Astrocyte (in vitro differentiated cells and primary cell): ENCODE data around the gene RAD54L. TPM values are rescaled to one million over a fixed set of nuclear protein-coding genes. Genes with fewer than 3 reads are reported as not detected.
A peak's percentile ranks its signal among the peaks of the same experiment; 100 is the strongest.

Source experiments
- DNase-seq: peaks from one replicate; pipeline ENCODE4 v3.0.0-alpha.2; 2010; ENCODE audit warnings: low read depth
- FAIRE-seq: peaks from 2 replicates; lab custom pipeline; 2011; peaks lifted over from hg19 to GRCh38; lab: Jason Lieb, UNC
- H2AFZ ChIP-seq: 2 replicates; pipeline ENCODE4 v1.6.0; 2012; ENCODE audit warnings: low read depth, low read length, inconsistent platforms
- H3K27ac ChIP-seq: 2 replicates; pipeline ENCODE4 v1.5.1; 2011; ENCODE audit warnings: low read depth, low read length, inconsistent platforms
- H3K27me3 ChIP-seq: 2 replicates; pipeline ENCODE4 v1.6.0; 2011; ENCODE audit warnings: low read length, inconsistent platforms; ENCODE audit not compliant: insufficient read depth
- H3K36me3 ChIP-seq: 2 replicates; pipeline ENCODE4 v1.5.1; 2011; ENCODE audit warnings: low read length, inconsistent platforms; ENCODE audit not compliant: insufficient read depth
- H3K4me1 ChIP-seq: 2 replicates; pipeline ENCODE4 v1.5.1; 2011; ENCODE audit warnings: low read length, inconsistent platforms; ENCODE audit not compliant: insufficient read depth
- H3K4me2 ChIP-seq: 2 replicates; pipeline ENCODE4 v1.6.0; 2012; ENCODE audit warnings: low read length, inconsistent platforms
- H3K4me3 ChIP-seq: 2 replicates; pipeline ENCODE4 v1.5.1; 2011; ENCODE audit warnings: low read depth, mild to moderate bottlenecking, low read length, inconsistent platforms; ENCODE audit not compliant: insufficient read depth
- H3K79me2 ChIP-seq: 2 replicates; pipeline ENCODE4 v1.6.0; 2012; ENCODE audit warnings: mild to moderate bottlenecking, low read length, inconsistent platforms; ENCODE audit not compliant: insufficient read depth
- H3K9ac ChIP-seq: 2 replicates; pipeline ENCODE4 v1.6.0; 2012; ENCODE audit warnings: mild to moderate bottlenecking, low read length, inconsistent platforms
- H3K9me3 ChIP-seq: 2 replicates; pipeline ENCODE4 v1.5.1; 2012; ENCODE audit warnings: low read depth, mild to moderate bottlenecking, low read length, inconsistent platforms; ENCODE audit not compliant: insufficient read depth
- H4K20me1 ChIP-seq: 2 replicates; pipeline ENCODE4 v1.6.0; 2012; ENCODE audit warnings: low read length, inconsistent platforms; ENCODE audit not compliant: insufficient read depth
- H3K27ac Mint-ChIP-seq: one replicate; pipeline ENCODE4 v1.8.0; 2021; ENCODE audit warnings: mild to moderate bottlenecking, mixed read lengths; ENCODE audit not compliant: unreplicated experiment
- H3K27me3 Mint-ChIP-seq: one replicate; pipeline ENCODE4 v1.8.0; 2021; ENCODE audit warnings: low read depth, mixed read lengths; ENCODE audit not compliant: unreplicated experiment
- H3K36me3 Mint-ChIP-seq: one replicate; pipeline ENCODE4 v1.8.0; 2021; ENCODE audit warnings: low read depth, mixed read lengths; ENCODE audit not compliant: unreplicated experiment
- H3K4me1 Mint-ChIP-seq: one replicate; pipeline ENCODE4 v1.8.0; 2021; ENCODE audit warnings: low read depth, mixed read lengths; ENCODE audit not compliant: unreplicated experiment
- H3K4me3 Mint-ChIP-seq: one replicate; pipeline ENCODE4 v1.8.0; 2021; ENCODE audit warnings: mild to moderate bottlenecking, moderate library complexity, mixed read lengths; ENCODE audit not compliant: unreplicated experiment
- H3K9me3 Mint-ChIP-seq: one replicate; pipeline ENCODE4 v1.8.0; 2021; ENCODE audit warnings: mild to moderate bottlenecking, mixed read lengths; ENCODE audit not compliant: unreplicated experiment
- EZH2 ChIP-seq: IDR thresholded peaks from 2 replicates; pipeline ENCODE4 v1.6.1; 2012; ENCODE audit warnings: mild to moderate bottlenecking, low read length, inconsistent platforms; ENCODE audit not compliant: insufficient read depth
- total RNA-seq: library from RNA; stranded (reverse); gene quantifications from 2 replicates; pipeline ENCODE4 v1.2.1, GENCODE V29; 2021
- TF ChIP-seq, protein P1 (sequence below): IDR thresholded peaks from 2 replicates; pipeline ENCODE4 v1.5.1; 2011; ENCODE audit warnings: low read depth, mild to moderate bottlenecking, inconsistent platforms, low read length, moderate library complexity; ENCODE audit not compliant: insufficient read depth

The RAD54L gene
- total RNA-seq, 1 donor from 2014 or later = 2.4 TPM

DNA sequence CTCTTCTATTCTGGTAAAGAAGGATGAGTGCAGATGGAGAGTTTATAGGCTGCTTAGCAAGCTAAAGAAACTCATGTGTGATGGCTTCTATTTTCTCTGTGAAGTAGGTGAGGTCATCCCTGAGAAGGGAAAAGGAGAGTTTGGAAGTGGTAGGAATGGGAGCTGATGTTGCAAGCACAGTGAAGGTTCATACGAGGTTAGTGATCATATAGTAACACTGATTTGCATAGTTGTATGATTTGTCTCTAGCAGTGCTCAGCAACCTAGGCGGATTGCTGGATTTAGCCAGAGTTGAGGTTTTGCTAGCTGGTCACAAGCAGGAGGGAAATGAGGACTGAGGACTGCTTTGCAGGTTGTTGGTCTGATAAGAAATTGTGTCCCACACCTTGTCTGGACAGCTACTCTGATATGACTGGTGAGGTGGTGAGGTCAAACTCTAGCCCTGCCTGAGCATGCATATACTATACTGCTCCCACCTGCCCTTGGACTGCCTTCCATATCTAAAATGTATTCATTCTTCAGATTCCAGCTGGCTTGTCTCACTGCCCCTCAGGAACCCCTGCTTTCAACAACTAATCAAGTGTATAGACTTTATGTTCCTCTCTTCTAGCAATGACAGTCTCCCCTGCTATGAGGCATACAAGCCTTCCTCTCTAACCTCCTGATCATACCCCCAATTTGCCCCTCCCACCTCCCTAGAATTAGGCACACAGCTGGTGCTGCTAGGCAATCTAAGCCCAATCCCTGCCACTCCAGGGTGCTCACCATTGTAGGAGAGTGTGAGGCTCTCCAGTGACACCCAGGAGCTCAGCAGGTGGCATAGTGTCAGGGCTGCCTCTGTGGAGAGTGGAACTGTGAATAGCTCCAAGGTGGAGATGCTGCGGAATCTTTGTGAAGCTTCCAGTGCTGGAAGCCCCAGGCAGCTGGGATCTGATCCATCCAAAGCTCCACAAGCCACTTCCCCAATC, 37.3 kb downstream of the RAD54L start:
- H3K27ac ChIP-seq = no peak overlapping the region
- Mint-ChIP-seq H3K4me3 (peak overlapping the region; percentile 20), H3K4me1 (peaks cover 46% of the 10 kb centered on the region), H3K27me3 (no peaks in the 10 kb centered on the region), H3K9me3 (no peaks in the 10 kb centered on the region), H3K36me3 (peaks cover 32% of the 10 kb centered on the region), H3K27ac (peak overlapping the region; percentile 75)
- H3K4me1 ChIP-seq = peaks cover 6% of the 10 kb centered on the region
- no peak overlapping the region for H2AFZ ChIP-seq
- H3K9ac ChIP-seq = no peak overlapping the region
- TF ChIP-seq, protein P1, sequence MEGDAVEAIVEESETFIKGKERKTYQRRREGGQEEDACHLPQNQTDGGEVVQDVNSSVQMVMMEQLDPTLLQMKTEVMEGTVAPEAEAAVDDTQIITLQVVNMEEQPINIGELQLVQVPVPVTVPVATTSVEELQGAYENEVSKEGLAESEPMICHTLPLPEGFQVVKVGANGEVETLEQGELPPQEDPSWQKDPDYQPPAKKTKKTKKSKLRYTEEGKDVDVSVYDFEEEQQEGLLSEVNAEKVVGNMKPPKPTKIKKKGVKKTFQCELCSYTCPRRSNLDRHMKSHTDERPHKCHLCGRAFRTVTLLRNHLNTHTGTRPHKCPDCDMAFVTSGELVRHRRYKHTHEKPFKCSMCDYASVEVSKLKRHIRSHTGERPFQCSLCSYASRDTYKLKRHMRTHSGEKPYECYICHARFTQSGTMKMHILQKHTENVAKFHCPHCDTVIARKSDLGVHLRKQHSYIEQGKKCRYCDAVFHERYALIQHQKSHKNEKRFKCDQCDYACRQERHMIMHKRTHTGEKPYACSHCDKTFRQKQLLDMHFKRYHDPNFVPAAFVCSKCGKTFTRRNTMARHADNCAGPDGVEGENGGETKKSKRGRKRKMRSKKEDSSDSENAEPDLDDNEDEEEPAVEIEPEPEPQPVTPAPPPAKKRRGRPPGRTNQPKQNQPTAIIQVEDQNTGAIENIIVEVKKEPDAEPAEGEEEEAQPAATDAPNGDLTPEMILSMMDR = no peak
- TF ChIP-seq EZH2 = no peak
- H3K4me3 ChIP-seq = no peak overlapping the region
- no peaks in the 10 kb centered on the region for H3K27me3 ChIP-seq
- FAIRE-seq (no peak), DNase-seq (no peak)
- H3K79me2 ChIP-seq = peaks cover 6% of the 10 kb centered on the region
- H3K36me3 ChIP-seq = peaks cover 46% of the 10 kb centered on the region
- H4K20me1 ChIP-seq = peaks cover 45% of the 10 kb centered on the region
- no peaks in the 10 kb centered on the region for H3K9me3 ChIP-seq
- H3K4me2 ChIP-seq = no peak overlapping the region

DNA sequence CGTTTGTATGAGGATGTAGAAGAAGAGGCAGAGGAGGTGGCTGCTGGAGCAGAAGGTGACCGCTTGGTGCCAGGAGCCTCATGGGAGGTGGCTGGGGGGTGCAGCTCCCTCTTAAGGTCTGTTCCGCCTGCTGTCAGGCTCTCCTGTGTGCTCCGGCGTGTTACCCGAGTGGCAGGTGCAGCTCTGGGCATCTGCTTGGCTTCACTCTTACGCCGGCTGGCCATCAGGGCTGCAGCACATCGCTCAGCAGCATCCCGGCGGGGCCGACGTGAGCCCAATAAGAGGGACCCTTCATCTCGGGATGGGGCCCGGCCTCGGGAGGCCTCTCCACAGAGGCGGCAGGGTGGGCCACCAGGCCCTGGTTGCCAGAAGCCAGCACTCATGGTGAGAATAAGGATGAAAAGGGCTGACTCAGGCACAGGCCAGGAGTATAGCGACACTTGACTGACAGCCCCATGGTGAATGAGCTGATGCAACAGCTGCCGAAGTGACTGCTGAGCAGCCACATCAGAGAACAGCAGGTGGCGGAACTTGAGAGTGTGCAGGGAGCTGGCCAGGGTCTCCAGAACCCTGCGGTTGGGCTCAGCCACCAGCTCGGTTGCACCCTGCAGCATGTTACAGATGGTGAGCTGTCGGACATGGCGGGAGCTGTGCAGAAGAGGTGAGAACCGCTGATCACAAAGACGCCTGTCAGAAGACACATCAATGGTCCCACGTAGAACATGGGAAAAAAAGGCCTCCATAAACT, 38.3 kb downstream of the RAD54L start:
- H3K4me2 ChIP-seq = no peak overlapping the region
- H3K27ac ChIP-seq = no peak overlapping the region
- no peak overlapping the region for H3K4me3 Mint-ChIP-seq
- H3K27ac Mint-ChIP-seq = peak overlapping the region; percentile 72
- no peaks in the 10 kb centered on the region for H3K27me3 ChIP-seq
- no peaks in the 10 kb centered on the region for H3K9me3 Mint-ChIP-seq
- no peak overlapping the region for H3K4me3 ChIP-seq
- DNase-seq (no peak), FAIRE-seq (no peak)
- no peak overlapping the region for H3K9ac ChIP-seq
- H3K79me2 ChIP-seq = peaks cover 6% of the 10 kb centered on the region
- no peaks in the 10 kb centered on the region for H3K9me3 ChIP-seq
- H2AFZ ChIP-seq = no peak overlapping the region
- TF ChIP-seq EZH2 = no peak
- TF ChIP-seq, protein P1 = no peak
- peaks cover 47% of the 10 kb centered on the region for H3K4me1 Mint-ChIP-seq
- H3K36me3 ChIP-seq = peaks cover 38% of the 10 kb centered on the region
- peaks cover 6% of the 10 kb centered on the region for H3K4me1 ChIP-seq
- H4K20me1 ChIP-seq = peaks cover 41% of the 10 kb centered on the region
- H3K27me3 Mint-ChIP-seq = no peaks in the 10 kb centered on the region
- H3K36me3 Mint-ChIP-seq = peaks cover 25% of the 10 kb centered on the region
